ENCODE results near the gene RAPGEFL1.

DNA sequence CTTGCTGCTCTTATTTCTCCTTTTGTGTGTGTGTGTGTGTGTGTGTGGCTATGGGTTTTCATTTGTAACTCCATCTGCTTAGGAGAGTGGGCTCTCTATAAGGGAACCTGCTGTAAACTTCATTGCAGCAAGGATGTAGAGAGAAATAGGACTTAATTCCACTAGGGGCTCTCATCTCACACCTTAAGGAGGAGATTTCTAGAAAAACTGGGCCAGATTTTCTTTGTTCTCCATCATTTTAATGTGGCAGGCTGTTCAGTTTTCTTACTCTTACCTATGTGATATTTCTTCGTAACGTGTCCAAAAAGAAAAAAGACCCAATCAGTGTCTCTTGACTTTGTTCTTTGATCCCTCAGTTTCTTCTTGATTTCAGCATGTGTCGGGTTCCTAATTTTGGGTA, 41.5 kb upstream of the RAPGEFL1 start:
- TF ChIP-seq, protein P1, sequence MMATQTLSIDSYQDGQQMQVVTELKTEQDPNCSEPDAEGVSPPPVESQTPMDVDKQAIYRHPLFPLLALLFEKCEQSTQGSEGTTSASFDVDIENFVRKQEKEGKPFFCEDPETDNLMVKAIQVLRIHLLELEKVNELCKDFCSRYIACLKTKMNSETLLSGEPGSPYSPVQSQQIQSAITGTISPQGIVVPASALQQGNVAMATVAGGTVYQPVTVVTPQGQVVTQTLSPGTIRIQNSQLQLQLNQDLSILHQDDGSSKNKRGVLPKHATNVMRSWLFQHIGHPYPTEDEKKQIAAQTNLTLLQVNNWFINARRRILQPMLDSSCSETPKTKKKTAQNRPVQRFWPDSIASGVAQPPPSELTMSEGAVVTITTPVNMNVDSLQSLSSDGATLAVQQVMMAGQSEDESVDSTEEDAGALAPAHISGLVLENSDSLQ (IDR thresholded peaks at IDR 0.05): no peak
- TF ChIP-seq SP1 (IDR thresholded peaks at IDR 0.05) (no peak), L3MBTL2 (conservative IDR thresholded peaks at IDR 0.05) (no peak), ELF4 (IDR thresholded peaks at IDR 0.05) (no peak), ARNT (IDR thresholded peaks at IDR 0.05) (no peak), HDGF (IDR thresholded peaks at IDR 0.05; ENCODE audit: borderline replicate concordance) (no peak), CTBP1 (IDR thresholded peaks at IDR 0.05; ENCODE audit: borderline replicate concordance) (no peak), BHLHE40 (IDR thresholded peaks at IDR 0.05; ENCODE audit: borderline replicate concordance) (no peak), FOXK2 (IDR thresholded peaks at IDR 0.05) (no peak), NFRKB (IDR thresholded peaks at IDR 0.05) (no peak), FOXM1 (IDR thresholded peaks at IDR 0.05; ENCODE audit: borderline replicate concordance) (no peak), FOXA1 (IDR thresholded peaks at IDR 0.05) (no peak)

Data from HEK293T (cell line).